Hepatocyte (in vitro differentiated cells): ENCODE data around the gene CSTPP1. TPM values are rescaled to one million over a fixed set of nuclear protein-coding genes. Genes with fewer than 3 reads are reported as not detected.

ENCODE experiments used
- DNase-seq: peaks from one replicate; pipeline ENCODE4 v3.0.0-alpha.2; 2016; ENCODE audit warnings: low spot score
- H2AFZ ChIP-seq: fragments of 200-600 bp; sonication (generic); 2 replicates; pipeline ENCODE4 v1.6.0; 2016; ENCODE audit warnings: antibody characterized with exemption, mild to moderate bottlenecking
- H3K27ac ChIP-seq: fragments of 200-600 bp; sonication (generic); 2 replicates; pipeline ENCODE4 v1.5.1; 2016; ENCODE audit warnings: mild to moderate bottlenecking
- H3K27me3 ChIP-seq: fragments of 200-600 bp; sonication (generic); 2 replicates; pipeline ENCODE4 v1.6.1; 2016
- H3K36me3 ChIP-seq: fragments of 200-600 bp; sonication (generic); replicated peaks from 2 replicates; pipeline ENCODE4 v1.5.1; 2016; ENCODE audit warnings: low read depth; ENCODE audit not compliant: insufficient read depth
- H3K4me1 ChIP-seq: fragments of 200-600 bp; sonication (generic); 2 replicates; pipeline ENCODE4 v1.5.1; 2016; ENCODE audit warnings: mild to moderate bottlenecking, moderate library complexity; ENCODE audit not compliant: insufficient read depth
- H3K4me2 ChIP-seq: fragments of 200-600 bp; sonication (generic); 2 replicates; pipeline ENCODE4 v1.6.0; 2016
- H3K4me3 ChIP-seq: fragments of 200-600 bp; sonication (generic); 2 replicates; pipeline ENCODE4 v1.5.1; 2016; ENCODE audit warnings: mild to moderate bottlenecking
- H3K79me2 ChIP-seq: fragments of 200-600 bp; sonication (generic); 2 replicates; pipeline ENCODE4 v1.6.0; 2017; ENCODE audit warnings: mild to moderate bottlenecking
- H3K9me2 ChIP-seq: fragments of 200-600 bp; sonication (generic); replicated peaks from 2 replicates; pipeline ENCODE4 v1.6.0; 2017; ENCODE audit warnings: mild to moderate bottlenecking; ENCODE audit not compliant: insufficient read depth
- H3K9me3 ChIP-seq: fragments of 200-600 bp; sonication (generic); 2 replicates; pipeline ENCODE4 v1.5.1; 2016; ENCODE audit warnings: low read depth, mild to moderate bottlenecking
- H4K20me1 ChIP-seq: fragments of 200-600 bp; sonication (generic); 2 replicates; pipeline ENCODE4 v1.6.0; 2016; ENCODE audit warnings: mild to moderate bottlenecking; ENCODE audit not compliant: insufficient read depth, poor library complexity, severe bottlenecking
- CTCF ChIP-seq: fragments of 200-600 bp; sonication (generic); IDR thresholded peaks from 2 replicates; pipeline ENCODE4 v1.5.1; 2016; ENCODE audit warnings: antibody characterized with exemption, mild to moderate bottlenecking; ENCODE audit not compliant: poor library complexity
- EZH2 ChIP-seq: fragments of 200-600 bp; sonication (generic); IDR thresholded peaks from 2 replicates; pipeline ENCODE4 v1.6.1; 2016; ENCODE audit warnings: antibody characterized with exemption, mild to moderate bottlenecking, borderline replicate concordance
- EZH2phosphoT487 ChIP-seq: fragments of 200-600 bp; sonication (generic); IDR thresholded peaks from one replicate; pipeline ENCODE4 v1.6.1; 2018; ENCODE audit warnings: antibody characterized with exemption, mild to moderate bottlenecking, low read depth, moderate library complexity; ENCODE audit not compliant: unreplicated experiment, severe bottlenecking
- whole genome bisulfite sequencing: methylation state at CpG from one replicate; pipeline ENCODE4 v1.1.6; 2016; ENCODE audit warnings: low lambda C conversion rate; ENCODE audit errors: missing lambda C conversion rate; 5-methylcytosine and 5-hydroxymethylcytosine counted together
- polyA plus RNA-seq: library from polyadenylated mRNA; unstranded; fragments of >200 nt; fragmentation: Nextera tagmentation; extraction: Ambion mirVana; gene quantifications from 2 replicates; pipeline ENCODE4 v1.2.1, GENCODE V29; 2016
- total RNA-seq: library from RNA; depleted of rRNA; stranded (reverse); fragments of >200 nt; gene quantifications from 2 replicates; pipeline ENCODE4 v1.2.3, GENCODE V29; 2014

The CSTPP1 gene
- total and polyA plus RNA-seq, 2 experiments from 2014 or later = 23.0 to 44.3 TPM

GRCh38 chr11:47107744-47108143 is 171.2 kb downstream of the CSTPP1 start:
- no peak overlapping the region for H3K4me2 ChIP-seq
- no peaks in the 10 kb centered on the region for H3K9me2 ChIP-seq
- H3K27ac ChIP-seq = no peak overlapping the region
- H3K27me3 ChIP-seq = no peaks in the 10 kb centered on the region
- TF ChIP-seq CTCF = no peak
- no peak overlapping the region for H2AFZ ChIP-seq
- no peak overlapping the region for H3K4me3 ChIP-seq
- DNase-seq = no peak
- 81% methylated on average over 6 of the region's 6 CpGs for WGBS
- peaks cover 3% of the 10 kb centered on the region for H3K4me1 ChIP-seq
- no peaks in the 10 kb centered on the region for H4K20me1 ChIP-seq
- no peaks in the 10 kb centered on the region for H3K36me3 ChIP-seq
- H3K79me2 ChIP-seq = no peaks in the 10 kb centered on the region
- H3K9me3 ChIP-seq = no peaks in the 10 kb centered on the region

GRCh38 chr11:47108214-47108613 is 171.7 kb downstream of the CSTPP1 start:
- H3K36me3 ChIP-seq = no peaks in the 10 kb centered on the region
- H4K20me1 ChIP-seq = no peaks in the 10 kb centered on the region
- no peaks in the 10 kb centered on the region for H3K79me2 ChIP-seq
- no peak overlapping the region for H2AFZ ChIP-seq
- 83% methylated on average over 4 of the region's 4 CpGs for WGBS
- no peaks in the 10 kb centered on the region for H3K9me3 ChIP-seq
- peaks cover 3% of the 10 kb centered on the region for H3K4me1 ChIP-seq
- H3K27me3 ChIP-seq = no peaks in the 10 kb centered on the region
- H3K4me3 ChIP-seq = no peak overlapping the region
- no peaks in the 10 kb centered on the region for H3K9me2 ChIP-seq
- TF ChIP-seq CTCF (no peak), EZH2 (no peak), EZH2phosphoT487 (no peak)
- H3K4me2 ChIP-seq = no peak overlapping the region
- H3K27ac ChIP-seq = no peak overlapping the region
- DNase-seq = no peak

GRCh38 chr11:47109051-47109726 is 172.6 kb downstream of the CSTPP1 start:
- H4K20me1 ChIP-seq = no peaks in the 10 kb centered on the region
- H3K27ac ChIP-seq = no peak overlapping the region
- WGBS = 70% methylated on average over 6 of the region's 6 CpGs
- DNase-seq = no peak
- no peak overlapping the region for H2AFZ ChIP-seq
- H3K4me1 ChIP-seq = peaks cover 3% of the 10 kb centered on the region
- H3K27me3 ChIP-seq = no peaks in the 10 kb centered on the region
- H3K79me2 ChIP-seq = no peaks in the 10 kb centered on the region
- H3K9me3 ChIP-seq = no peaks in the 10 kb centered on the region
- H3K9me2 ChIP-seq = no peaks in the 10 kb centered on the region
- H3K4me2 ChIP-seq = no peak overlapping the region
- H3K36me3 ChIP-seq = no peaks in the 10 kb centered on the region
- no peak overlapping the region for H3K4me3 ChIP-seq
- no peak for TF ChIP-seq CTCF
- TF ChIP-seq EZH2 = no peak
- no peak for TF ChIP-seq EZH2phosphoT487
